CD14-positive monocyte (primary cell): Measurements from ENCODE around the gene ALDH1A3. TPM values are rescaled to one million over a fixed set of nuclear protein-coding genes. Genes with fewer than 3 reads are reported as not detected.

ENCODE experiments used
- DNase-seq, 3 donors: peaks; one replicate each; pipeline ENCODE4 v3.0.0-alpha.2; 2011 to 2022
- H2AFZ ChIP-seq: 2 replicates; pipeline ENCODE4 v1.6.0; 2012; ENCODE audit warnings: mild to moderate bottlenecking, low read depth, low read length, inconsistent platforms; ENCODE audit not compliant: insufficient read depth, poor library complexity, severe bottlenecking
- H3K27ac ChIP-seq, 2 donors: 1 replicate in 1 of 2; 2 replicates in 1 of 2; pipeline ENCODE4 v1.5.1; 2012 to 2013; ENCODE audit warnings: low read length in 2 of 2, control low read depth in 1 of 2, inconsistent platforms in 1 of 2, low read depth in 1 of 2, mild to moderate bottlenecking in 1 of 2
- H3K27me3 ChIP-seq, 2 donors: one replicate each; pipeline versions ENCODE4 v1.6.0 to v1.6.1; 2011 to 2013; ENCODE audit warnings: low read length in 2 of 2; ENCODE audit not compliant: control insufficient read depth in 2 of 2, insufficient read depth in 2 of 2
- H3K36me3 ChIP-seq, 2 donors: replicated peaks in 1 of 2; 1 replicate in 1 of 2; 2 replicates in 1 of 2; pipeline versions ENCODE4 v1.5.1 to v1.6.1; 2012 to 2013; ENCODE audit warnings: low read length in 2 of 2, control low read depth in 1 of 2, inconsistent platforms in 1 of 2, mild to moderate bottlenecking in 1 of 2; ENCODE audit not compliant: insufficient read depth in 2 of 2, control insufficient read depth in 1 of 2
- H3K4me1 ChIP-seq, 2 donors: 1 replicate in 1 of 2; 2 replicates in 1 of 2; pipeline versions ENCODE4 v1.5.1 to v1.6.1; 2012 to 2013; ENCODE audit warnings: low read length in 2 of 2, control low read depth in 1 of 2, inconsistent platforms in 1 of 2, mild to moderate bottlenecking in 1 of 2, moderate library complexity in 1 of 2; ENCODE audit not compliant: insufficient read depth in 2 of 2, control insufficient read depth in 1 of 2
- H3K4me2 ChIP-seq: replicated peaks from 2 replicates; pipeline ENCODE3; 2012; ENCODE audit warnings: low read length, moderate library complexity, mild to moderate bottlenecking; ENCODE audit not compliant: poor library complexity, severe bottlenecking; ENCODE audit errors: extremely low read depth
- H3K4me3 ChIP-seq, 3 experiments: fragments of 200-600 bp in 1 of 3; sonication (generic) in 1 of 3; replicated peaks in 1 of 3; 1 replicate in 2 of 3; 2 replicates in 1 of 3; pipeline ENCODE4 v1.5.1; 2011 to 2013; ENCODE audit warnings: low read length in 3 of 3, mild to moderate bottlenecking in 3 of 3, control low read depth in 2 of 3, low read depth in 2 of 3, inconsistent platforms in 1 of 3, moderate library complexity in 1 of 3
- H3K79me2 ChIP-seq: 2 replicates; pipeline ENCODE4 v1.6.0; 2012; ENCODE audit warnings: mild to moderate bottlenecking, control low read depth, inconsistent platforms, low read length, moderate library complexity; ENCODE audit not compliant: insufficient read depth
- H3K9ac ChIP-seq: 2 replicates; pipeline ENCODE4 v1.6.0; 2017; ENCODE audit warnings: low read length, mild to moderate bottlenecking; ENCODE audit not compliant: insufficient read depth, poor library complexity, severe bottlenecking
- H3K9me3 ChIP-seq, 2 donors: replicated peaks in 1 of 2; 1 replicate in 1 of 2; 2 replicates in 1 of 2; pipeline versions ENCODE4 v1.5.1 to v1.6.1; 2012 to 2013; ENCODE audit warnings: low read length in 2 of 2, control low read depth in 1 of 2; ENCODE audit not compliant: control insufficient read depth in 1 of 2, insufficient read depth in 1 of 2
- H4K20me1 ChIP-seq: 2 replicates; pipeline ENCODE4 v1.6.0; 2012; ENCODE audit warnings: mild to moderate bottlenecking, low read length, control low read depth, moderate library complexity; ENCODE audit not compliant: insufficient read depth
- H3K27ac Mint-ChIP-seq, 7 donors: one replicate each; pipeline ENCODE4 v1.8.0; 2020; ENCODE audit warnings: mild to moderate bottlenecking in 7 of 7, mixed read lengths in 7 of 7, moderate library complexity in 6 of 7, inconsistent platforms in 2 of 7
- H3K27me3 Mint-ChIP-seq, 3 donors: one replicate each; pipeline ENCODE4 v1.8.0; 2021 to 2022; ENCODE audit warnings: low read depth in 3 of 3, mild to moderate bottlenecking in 3 of 3, mixed read lengths in 3 of 3, moderate library complexity in 3 of 3, inconsistent platforms in 1 of 3
- H3K36me3 Mint-ChIP-seq, 2 donors: one replicate each; pipeline ENCODE4 v1.8.0; 2020; ENCODE audit warnings: mixed read lengths in 2 of 2, inconsistent platforms in 1 of 2, mild to moderate bottlenecking in 1 of 2
- H3K4me1 Mint-ChIP-seq: one replicate; pipeline ENCODE4 v1.8.0; 2020; ENCODE audit warnings: mild to moderate bottlenecking, mixed read lengths
- H3K4me3 Mint-ChIP-seq, 2 donors: one replicate each; pipeline ENCODE4 v1.8.0; 2020; ENCODE audit warnings: mild to moderate bottlenecking in 2 of 2, mixed read lengths in 2 of 2, moderate library complexity in 1 of 2
- H3K9me3 Mint-ChIP-seq, 7 donors: one replicate each; pipeline ENCODE4 v1.8.0; 2020 to 2022; ENCODE audit warnings: mixed read lengths in 7 of 7, mild to moderate bottlenecking in 6 of 7, moderate library complexity in 6 of 7, inconsistent platforms in 2 of 7
- WGBS: methylation state at CpG from one replicate; pipeline ENCODE4 v1.1.5; 2013; ENCODE audit warnings: missing lambda C conversion rate; ENCODE audit not compliant: insufficient coverage; 5-methylcytosine and 5-hydroxymethylcytosine counted together
- intact Hi-C, 2 donors: fragments of 100-400 bp; cut with micrococcal nuclease; formaldehyde crosslinking; loops; one replicate each; pipeline versions ENCODE4 v1.15.0 to v1.15.1; 2023
- polyA plus RNA-seq, 3 donors: library from polyadenylated mRNA; depleted of rRNA in 1 of 3; unstranded in 2 of 3; stranded (reverse) in 1 of 3; fragments of 300-500 nt in 2 of 3; fragments of >200 nt in 1 of 3; fragmentation: Illumina TruSeq in 2 of 3; gene quantifications; 1 replicate in 2 of 3; 2 replicates in 1 of 3; pipeline ENCODE4 v1.2.3, GENCODE V29; 2012 to 2021
- TF ChIP-seq, protein P1 (sequence below): fragments of 200-600 bp; IDR thresholded peaks from one replicate; pipeline ENCODE4 v1.8.0; 2022; ENCODE audit warnings: antibody characterized with exemption, mild to moderate bottlenecking

ALDH1A3 gene
- polyA plus RNA-seq, 3 donors: not detected

DNA sequence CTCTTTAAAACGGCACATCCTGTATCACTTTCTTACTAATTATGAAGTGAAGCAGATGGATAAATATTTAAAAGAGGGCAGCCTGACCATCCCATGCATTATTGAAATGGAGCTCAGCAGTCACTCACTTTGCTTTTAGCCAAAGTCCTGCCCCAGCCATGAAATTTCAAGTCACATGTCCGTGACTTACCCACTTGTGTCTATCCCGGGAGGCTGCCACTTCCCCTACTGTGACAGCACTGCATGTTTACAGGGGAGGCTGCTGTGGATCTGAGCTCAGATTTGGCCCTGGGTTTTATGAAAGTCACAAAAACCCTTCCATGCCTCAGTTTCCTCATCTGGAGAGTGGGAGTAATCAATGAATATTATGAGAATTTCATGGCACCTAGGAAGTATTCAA, 21.7 kb downstream of the ALDH1A3 start:
- Mint-ChIP-seq H3K9me3 (no peaks in the 10 kb centered on the region), H3K36me3 (no peaks in the 10 kb centered on the region), H3K4me1 (peaks cover 24% of the 10 kb centered on the region), H3K4me3 (no peak overlapping the region), H3K27ac (peak overlapping the region in 3 of 7 donors; percentile 21 to 62 (median 28)), H3K27me3 (peaks cover 3 to 16% (median 3%) of the 10 kb centered on the region in 3 donors)
- 40% methylated on average over 1 of the region's 3 CpGs for WGBS
- Histone ChIP-seq H3K4me1 (peaks cover 14 to 17% of the 10 kb centered on the region in 2 donors), H3K9ac (no peak overlapping the region), H3K36me3 (no peaks in the 10 kb centered on the region), H3K9me3 (no peaks in the 10 kb centered on the region), H3K4me3 (no peak overlapping the region), H3K79me2 (no peaks in the 10 kb centered on the region), H2AFZ (peak overlapping the region; percentile 93), H3K4me2 (no peak overlapping the region), H3K27ac (no peak overlapping the region), H4K20me1 (no peaks in the 10 kb centered on the region), H3K27me3 (peaks cover 0 to 4% of the 10 kb centered on the region in 2 donors)
- DNase-seq: peak in 2 of 3 donors; percentile 10 to 30
- intact Hi-C loops: no loop called here
- TF ChIP-seq, protein P1, sequence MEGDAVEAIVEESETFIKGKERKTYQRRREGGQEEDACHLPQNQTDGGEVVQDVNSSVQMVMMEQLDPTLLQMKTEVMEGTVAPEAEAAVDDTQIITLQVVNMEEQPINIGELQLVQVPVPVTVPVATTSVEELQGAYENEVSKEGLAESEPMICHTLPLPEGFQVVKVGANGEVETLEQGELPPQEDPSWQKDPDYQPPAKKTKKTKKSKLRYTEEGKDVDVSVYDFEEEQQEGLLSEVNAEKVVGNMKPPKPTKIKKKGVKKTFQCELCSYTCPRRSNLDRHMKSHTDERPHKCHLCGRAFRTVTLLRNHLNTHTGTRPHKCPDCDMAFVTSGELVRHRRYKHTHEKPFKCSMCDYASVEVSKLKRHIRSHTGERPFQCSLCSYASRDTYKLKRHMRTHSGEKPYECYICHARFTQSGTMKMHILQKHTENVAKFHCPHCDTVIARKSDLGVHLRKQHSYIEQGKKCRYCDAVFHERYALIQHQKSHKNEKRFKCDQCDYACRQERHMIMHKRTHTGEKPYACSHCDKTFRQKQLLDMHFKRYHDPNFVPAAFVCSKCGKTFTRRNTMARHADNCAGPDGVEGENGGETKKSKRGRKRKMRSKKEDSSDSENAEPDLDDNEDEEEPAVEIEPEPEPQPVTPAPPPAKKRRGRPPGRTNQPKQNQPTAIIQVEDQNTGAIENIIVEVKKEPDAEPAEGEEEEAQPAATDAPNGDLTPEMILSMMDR: no peak

DNA sequence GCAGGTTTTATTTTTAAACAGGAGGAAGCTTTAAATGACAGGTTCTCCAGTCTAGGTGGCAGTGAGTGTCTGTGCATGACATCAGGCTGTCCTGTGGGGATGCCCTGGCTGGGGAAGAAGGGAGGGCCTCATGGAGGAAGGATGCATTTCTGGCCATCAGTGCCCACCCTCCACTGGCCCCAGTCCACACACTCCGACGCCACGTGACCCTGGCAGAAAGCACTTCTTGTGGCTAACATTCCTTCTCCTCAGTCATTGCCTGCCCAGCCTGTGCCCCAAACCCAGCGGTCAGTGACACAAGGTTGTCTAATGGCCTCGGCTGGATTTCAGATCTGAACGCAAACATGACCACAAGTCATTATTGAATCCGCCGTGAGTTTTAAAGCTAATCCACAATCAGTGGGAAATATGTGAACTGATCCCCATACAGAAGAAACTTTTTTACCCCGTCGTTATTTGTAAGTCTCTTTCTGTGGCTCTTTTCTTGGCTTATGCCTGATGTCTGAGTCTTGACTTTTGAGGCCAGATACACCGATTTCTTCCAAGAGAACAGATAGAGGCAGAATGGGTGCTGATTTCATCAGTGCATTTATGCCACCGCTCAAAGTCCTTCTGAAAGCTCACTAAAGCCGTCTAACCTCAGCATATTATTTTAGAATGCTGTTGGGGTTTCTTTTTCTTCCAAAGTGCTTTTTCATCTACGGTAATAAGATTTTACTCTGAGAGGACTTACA, 22.2 kb downstream of the ALDH1A3 start:
- no peaks in the 10 kb centered on the region for H3K9me3 ChIP-seq
- peak overlapping the region; percentile 17 for H3K9ac ChIP-seq
- intact Hi-C loops: no loop called here
- peaks cover 0 to 4% of the 10 kb centered on the region in 2 donors for H3K27me3 ChIP-seq
- Mint-ChIP-seq H3K27ac (peak overlapping the region in 5 of 7 donors; percentile 0 to 77 (median 62)), H3K27me3 (peaks cover 1 to 16% (median 3%) of the 10 kb centered on the region in 3 donors), H3K4me3 (peak overlapping the region; percentile 45 to 80), H3K9me3 (no peaks in the 10 kb centered on the region), H3K4me1 (peaks cover 27% of the 10 kb centered on the region), H3K36me3 (no peaks in the 10 kb centered on the region)
- no peak for DNase-seq
- H3K4me2 ChIP-seq: peak overlapping the region; percentile 68
- no peaks in the 10 kb centered on the region for H3K79me2 ChIP-seq
- H3K4me3 ChIP-seq: peak overlapping the region in 2 of 3 experiments; percentile 22 to 60
- H4K20me1 ChIP-seq: no peaks in the 10 kb centered on the region
- H3K27ac ChIP-seq: peak overlapping the region in 1 of 2 donors; percentile 56
- no peaks in the 10 kb centered on the region for H3K36me3 ChIP-seq
- TF ChIP-seq, protein P1: no peak
- peaks cover 14 to 23% of the 10 kb centered on the region in 2 donors for H3K4me1 ChIP-seq
- H2AFZ ChIP-seq: peak overlapping the region; percentile 93
- 96% methylated on average over 11 of the region's 14 CpGs for WGBS
